IPS-15b (cell line): ENCODE data around the gene SLC27A6.

Experiments used
- H3K27me3 ChIP-seq: one replicate; pipeline ENCODE4 v1.6.1; 2013; ENCODE audit warnings: low read length; ENCODE audit not compliant: control insufficient read depth, insufficient read depth
- H3K36me3 ChIP-seq: one replicate; pipeline ENCODE4 v1.6.1; 2013; ENCODE audit warnings: low read length; ENCODE audit not compliant: control insufficient read depth, insufficient read depth
- H3K4me1 ChIP-seq: one replicate; pipeline ENCODE4 v1.6.1; 2013; ENCODE audit warnings: mild to moderate bottlenecking, low read length; ENCODE audit not compliant: control insufficient read depth, insufficient read depth
- H3K4me3 ChIP-seq: one replicate; pipeline ENCODE4 v1.5.1; 2013; ENCODE audit warnings: low read depth, low read length
- H3K9ac ChIP-seq: one replicate; pipeline ENCODE4 v1.6.1; 2013; ENCODE audit warnings: low read depth, mild to moderate bottlenecking, low read length
- H3K9me3 ChIP-seq: one replicate; pipeline ENCODE4 v1.6.1; 2013; ENCODE audit warnings: mild to moderate bottlenecking, low read length; ENCODE audit not compliant: control insufficient read depth, insufficient read depth

Gene SLC27A6

DNA sequence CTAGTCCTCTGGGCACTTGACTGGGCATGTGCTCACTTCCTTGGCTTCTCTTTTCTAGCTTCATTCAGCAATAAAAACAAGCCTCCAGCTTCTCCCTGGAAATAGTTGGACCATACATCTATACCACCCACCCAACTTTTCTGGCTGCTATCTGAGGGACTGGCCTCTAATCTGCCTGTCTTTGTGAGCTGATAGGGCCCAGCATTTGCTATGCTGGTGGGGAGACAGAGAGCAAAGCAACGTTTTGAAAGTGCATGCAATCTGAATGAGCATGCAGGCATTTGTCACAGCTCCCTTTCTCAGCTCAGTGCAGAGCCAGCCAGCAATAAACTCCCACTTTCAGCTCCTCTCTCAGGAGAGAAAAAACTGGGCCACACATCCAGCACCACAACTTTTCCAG lies 78.6 kb downstream of the SLC27A6 start:
- Histone ChIP-seq H3K9ac (no peak overlapping the region), H3K9me3 (no peaks in the 10 kb centered on the region), H3K27me3 (no peaks in the 10 kb centered on the region), H3K36me3 (no peaks in the 10 kb centered on the region), H3K4me3 (no peak overlapping the region), H3K4me1 (no peaks in the 10 kb centered on the region)

DNA sequence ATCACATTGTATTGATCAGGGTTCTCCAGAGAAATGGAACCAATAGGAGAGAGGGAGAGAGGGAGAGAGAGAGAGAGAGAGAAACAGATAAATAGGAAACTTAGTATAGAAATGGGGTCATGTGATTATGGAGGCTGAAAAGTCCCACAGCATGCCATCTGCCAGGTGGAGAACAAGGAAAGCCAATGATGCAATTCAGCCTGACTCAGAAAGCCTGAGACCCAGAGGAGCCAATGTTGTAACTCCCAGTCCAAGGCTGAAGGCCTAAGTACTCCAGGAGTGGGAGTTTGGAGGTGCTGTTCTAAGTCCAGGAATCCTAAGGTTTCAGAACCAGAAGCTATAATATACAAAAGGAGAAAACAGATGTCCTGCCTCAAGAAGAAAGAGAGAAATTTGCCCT lies 80.9 kb downstream of the SLC27A6 start:
- H3K27me3 ChIP-seq, result no peaks in the 10 kb centered on the region
- H3K9ac ChIP-seq, result no peak overlapping the region
- H3K4me1 ChIP-seq, result no peaks in the 10 kb centered on the region

DNA sequence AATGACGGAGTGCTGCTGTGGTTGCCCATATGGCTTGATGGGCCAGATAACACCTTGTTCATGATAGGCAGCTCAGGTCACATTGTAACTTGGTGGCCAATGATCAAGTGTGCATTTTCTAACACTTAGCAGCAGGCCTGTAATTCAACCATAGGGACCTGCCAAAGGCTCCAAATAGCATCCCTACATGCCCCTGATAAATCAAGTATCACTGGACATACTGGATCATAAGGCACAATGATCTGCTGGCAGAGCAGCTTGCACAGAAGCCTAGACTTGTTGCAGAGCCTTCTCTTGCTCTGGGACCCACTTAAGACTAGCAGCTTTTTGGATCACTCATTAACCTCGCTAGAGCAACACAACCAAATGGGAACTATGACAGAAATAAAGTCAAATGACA lies 83.2 kb downstream of the SLC27A6 start:
- H3K4me1 ChIP-seq, result no peaks in the 10 kb centered on the region

More for the DNA sequence above, 80.9 kb downstream of the SLC27A6 start:
- Histone ChIP-seq H3K9me3 (no peaks in the 10 kb centered on the region), H3K4me3 (no peak overlapping the region), H3K36me3 (no peaks in the 10 kb centered on the region)

DNA sequence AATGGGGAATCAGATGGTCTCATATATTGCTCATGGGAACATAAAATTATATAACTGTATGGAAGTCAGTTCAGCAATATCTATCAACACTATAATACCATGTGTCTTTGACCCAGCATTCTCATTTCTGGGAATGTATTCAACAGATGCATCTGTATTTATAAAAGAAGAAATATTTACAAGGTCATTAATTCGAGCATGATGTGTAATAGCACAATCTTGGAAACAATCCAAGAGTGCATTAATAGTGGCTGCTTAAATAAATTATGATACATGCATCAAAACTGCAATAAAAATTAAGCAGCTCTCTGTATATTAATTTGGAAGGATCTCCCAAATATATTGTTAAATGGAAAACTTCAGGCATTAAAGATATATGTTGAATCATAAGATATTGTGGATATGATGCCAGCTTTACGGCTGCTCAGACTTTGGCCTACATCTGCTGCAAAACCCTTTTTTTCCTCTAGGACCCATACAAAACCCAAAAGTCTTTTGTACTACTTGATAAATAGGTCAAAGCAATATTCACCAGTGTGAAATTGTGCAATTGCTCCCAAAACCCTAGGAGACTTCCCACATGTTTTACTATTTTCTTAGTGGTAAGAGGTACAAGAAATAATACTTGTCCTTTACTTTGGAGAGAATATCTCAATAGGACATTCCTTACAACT lies 84.0 kb downstream of the SLC27A6 start:
- Histone ChIP-seq H3K9ac (no peak overlapping the region), H3K36me3 (no peaks in the 10 kb centered on the region), H3K4me3 (no peak overlapping the region), H3K9me3 (no peaks in the 10 kb centered on the region), H3K27me3 (no peaks in the 10 kb centered on the region), H3K4me1 (no peaks in the 10 kb centered on the region)

More for the DNA sequence above, 83.2 kb downstream of the SLC27A6 start:
- no peak overlapping the region for H3K9ac ChIP-seq
- H3K36me3 ChIP-seq, result no peaks in the 10 kb centered on the region
- H3K9me3 ChIP-seq, result no peaks in the 10 kb centered on the region
- no peaks in the 10 kb centered on the region for H3K27me3 ChIP-seq
- no peak overlapping the region for H3K4me3 ChIP-seq

DNA sequence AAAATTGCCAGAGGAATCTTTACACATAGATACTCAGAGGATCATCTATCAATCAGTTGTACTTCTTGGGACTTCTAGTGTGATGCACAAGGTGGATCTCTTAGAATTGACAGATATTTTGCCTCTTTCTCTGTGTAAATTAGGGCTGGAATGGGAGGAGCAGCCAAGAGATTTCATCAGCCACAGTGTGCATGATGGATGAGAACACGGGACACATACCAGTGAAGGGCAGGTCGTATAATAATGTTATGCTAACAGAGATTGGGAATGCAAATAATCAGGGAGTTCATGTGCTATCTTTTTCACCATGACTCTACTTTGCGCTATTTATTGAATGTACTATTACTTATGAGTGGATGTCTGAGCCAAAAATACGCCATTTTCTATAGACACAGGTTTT lies 86.0 kb downstream of the SLC27A6 start:
- Histone ChIP-seq H3K4me1 (no peaks in the 10 kb centered on the region), H3K27me3 (no peaks in the 10 kb centered on the region), H3K9me3 (no peaks in the 10 kb centered on the region), H3K4me3 (no peak overlapping the region), H3K36me3 (no peaks in the 10 kb centered on the region), H3K9ac (no peak overlapping the region)

DNA sequence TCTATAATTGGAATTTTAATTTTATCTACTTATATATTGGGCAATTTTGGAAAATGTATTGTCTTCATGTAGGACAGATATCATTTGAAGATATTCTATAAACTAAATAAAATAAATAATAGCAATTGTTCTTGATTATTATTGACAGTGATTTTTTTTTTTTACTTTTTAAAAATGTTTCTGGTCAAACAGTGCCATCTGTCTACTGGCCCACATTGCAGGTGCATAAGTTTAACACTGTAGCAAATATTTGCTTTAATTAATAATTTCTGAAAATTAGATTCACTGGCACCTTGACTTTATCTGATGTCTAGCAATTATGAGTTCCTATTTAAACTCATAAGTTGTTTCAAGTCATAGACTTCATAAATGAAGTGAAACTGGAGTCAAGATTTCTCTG lies 88.2 kb downstream of the SLC27A6 start:
- Histone ChIP-seq H3K4me1 (no peaks in the 10 kb centered on the region), H3K27me3 (no peaks in the 10 kb centered on the region), H3K9ac (no peak overlapping the region), H3K36me3 (no peaks in the 10 kb centered on the region), H3K4me3 (no peak overlapping the region), H3K9me3 (no peaks in the 10 kb centered on the region)

DNA sequence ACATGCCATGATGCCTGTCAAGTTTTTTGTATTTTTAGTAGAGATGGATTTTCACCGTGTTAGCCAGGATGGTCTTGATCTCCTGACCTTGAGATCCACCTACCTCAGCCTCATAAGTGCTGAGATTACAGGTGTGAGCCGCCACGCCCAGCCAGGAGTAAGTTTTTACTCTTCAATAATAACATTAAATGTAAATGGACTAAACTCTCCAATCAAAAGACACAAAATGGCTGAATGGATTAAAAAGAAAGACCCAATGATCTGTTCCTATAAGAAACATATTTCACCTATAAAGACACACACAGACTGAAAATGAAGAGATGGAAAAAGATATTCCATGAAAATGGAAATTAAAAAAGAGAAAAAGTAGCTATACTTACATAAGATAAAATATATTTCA lies 92.0 kb downstream of the SLC27A6 start:
- Histone ChIP-seq H3K9me3 (no peaks in the 10 kb centered on the region), H3K4me3 (no peak overlapping the region), H3K36me3 (no peaks in the 10 kb centered on the region), H3K27me3 (no peaks in the 10 kb centered on the region), H3K4me1 (no peaks in the 10 kb centered on the region), H3K9ac (no peak overlapping the region)

DNA sequence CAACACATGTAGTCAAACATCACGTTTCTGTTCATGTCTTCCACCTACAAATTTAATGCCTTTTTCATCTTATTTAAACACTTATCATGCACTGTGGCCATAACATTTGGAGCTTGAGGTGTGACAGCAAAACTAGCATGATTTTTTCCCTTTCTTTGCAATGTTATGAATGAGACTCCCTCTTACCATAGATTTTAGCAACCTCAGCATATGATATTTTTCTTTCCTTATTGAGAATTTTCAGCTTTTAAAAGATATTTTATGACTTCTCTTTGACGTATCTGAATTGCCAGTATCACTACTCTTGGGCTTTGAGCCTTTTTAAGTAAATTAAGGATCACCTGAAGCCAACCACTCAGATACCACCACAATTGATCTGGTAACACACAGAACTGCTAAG lies 96.6 kb downstream of the SLC27A6 start:
- Histone ChIP-seq H3K4me1 (no peaks in the 10 kb centered on the region), H3K4me3 (no peak overlapping the region), H3K27me3 (no peaks in the 10 kb centered on the region), H3K9ac (no peak overlapping the region), H3K9me3 (no peaks in the 10 kb centered on the region), H3K36me3 (no peaks in the 10 kb centered on the region)

DNA sequence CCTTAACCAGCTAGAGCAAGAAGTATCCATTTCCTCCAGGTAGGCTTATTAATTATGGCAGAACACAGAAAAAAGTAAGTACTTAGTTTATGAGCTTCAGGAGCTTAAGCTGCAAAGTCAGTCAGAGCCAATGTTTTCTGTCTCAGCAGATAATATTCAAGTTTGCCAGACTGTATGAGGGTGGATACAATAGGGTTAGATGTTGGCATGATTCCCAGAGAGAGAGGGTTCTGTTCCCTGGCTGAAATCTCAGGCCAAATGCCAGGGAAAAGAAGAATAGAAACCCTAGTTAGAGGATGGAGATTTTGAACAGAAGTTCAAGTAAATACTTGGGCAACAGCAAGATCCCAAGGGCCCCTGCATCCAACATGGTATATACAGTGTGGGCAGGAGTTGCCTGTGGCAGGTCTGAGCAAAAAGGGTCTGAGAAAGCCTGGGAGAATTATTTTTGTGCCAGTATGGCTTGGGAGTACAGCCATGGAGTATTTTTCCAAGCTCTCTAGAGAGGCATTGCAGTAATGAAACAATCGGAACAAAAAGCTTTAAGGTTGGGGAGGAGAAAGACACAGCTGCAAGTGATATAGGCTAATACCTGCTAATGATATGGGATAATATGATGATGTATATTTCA lies 98.3 kb downstream of the SLC27A6 start:
- Histone ChIP-seq H3K27me3 (no peaks in the 10 kb centered on the region), H3K36me3 (no peaks in the 10 kb centered on the region), H3K4me1 (no peaks in the 10 kb centered on the region), H3K9ac (no peak overlapping the region), H3K9me3 (no peaks in the 10 kb centered on the region), H3K4me3 (no peak overlapping the region)

DNA sequence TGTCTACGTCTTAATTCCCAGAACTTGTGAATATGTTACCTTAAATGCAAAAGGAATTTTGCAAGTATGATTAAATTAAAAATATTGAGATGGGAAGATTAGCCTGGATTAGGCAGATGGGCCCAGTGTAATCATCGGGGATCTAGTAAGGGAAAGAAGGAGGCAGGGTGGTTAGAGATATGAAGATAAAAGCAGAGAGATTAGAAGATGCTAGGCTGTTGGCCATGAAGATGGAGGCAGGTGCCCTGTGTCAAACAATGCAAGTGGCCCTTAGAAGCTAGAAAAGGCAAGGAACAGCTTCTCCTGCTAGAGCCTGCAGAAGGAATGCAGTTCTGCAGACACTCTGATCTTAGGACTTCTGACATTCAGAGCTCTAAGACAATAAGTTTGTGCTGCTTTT lies 100.4 kb downstream of the SLC27A6 start:
- H3K9ac ChIP-seq, result no peak overlapping the region
- H3K9me3 ChIP-seq, result no peaks in the 10 kb centered on the region
- H3K4me1 ChIP-seq, result no peaks in the 10 kb centered on the region
- no peak overlapping the region for H3K4me3 ChIP-seq
- H3K27me3 ChIP-seq, result no peaks in the 10 kb centered on the region
- no peaks in the 10 kb centered on the region for H3K36me3 ChIP-seq

DNA sequence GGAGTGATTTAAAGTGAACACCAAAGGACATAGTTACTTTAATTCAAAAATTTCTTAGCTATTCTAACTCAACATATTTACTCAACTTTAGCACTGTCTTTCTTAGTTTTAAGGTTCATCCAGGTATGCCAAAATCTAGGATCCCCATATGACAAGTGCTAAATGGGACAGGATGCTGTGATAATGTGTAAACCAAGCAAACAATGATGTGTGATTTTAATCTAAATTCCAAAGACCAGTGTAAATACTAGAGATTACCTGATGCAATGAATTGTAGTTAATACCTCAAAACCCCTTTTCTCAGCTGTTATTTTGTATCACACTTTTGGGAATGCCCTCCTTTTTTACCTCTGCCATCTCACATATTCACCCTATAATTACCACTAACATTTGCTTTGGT lies 102.5 kb downstream of the SLC27A6 start:
- H3K27me3 ChIP-seq, result no peaks in the 10 kb centered on the region
- no peak overlapping the region for H3K9ac ChIP-seq
- H3K4me3 ChIP-seq, result no peak overlapping the region

DNA sequence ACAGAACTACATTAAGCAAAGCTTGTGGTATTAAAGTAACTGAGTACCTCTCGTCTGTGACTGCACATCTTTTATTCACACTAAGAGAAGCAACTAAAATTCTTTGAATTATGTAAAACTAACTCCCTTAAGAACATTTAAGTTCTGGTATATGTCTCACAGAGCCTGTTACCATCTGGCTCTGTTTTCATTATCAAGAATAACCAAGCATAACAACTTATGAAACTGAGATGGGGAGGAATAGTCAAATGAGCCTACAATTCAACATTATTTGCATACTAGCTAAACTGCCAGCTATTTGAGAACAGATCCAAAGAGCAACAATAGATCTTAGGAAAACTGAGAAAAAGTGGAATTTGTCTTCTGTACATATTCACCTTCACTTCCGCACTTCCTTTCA lies 104.0 kb downstream of the SLC27A6 start:
- Histone ChIP-seq H3K27me3 (no peaks in the 10 kb centered on the region), H3K4me3 (no peak overlapping the region), H3K4me1 (no peaks in the 10 kb centered on the region), H3K36me3 (no peaks in the 10 kb centered on the region), H3K9ac (no peak overlapping the region), H3K9me3 (no peaks in the 10 kb centered on the region)

More for the DNA sequence above, 102.5 kb downstream of the SLC27A6 start:
- Histone ChIP-seq H3K4me1 (no peaks in the 10 kb centered on the region), H3K9me3 (no peaks in the 10 kb centered on the region), H3K36me3 (no peaks in the 10 kb centered on the region)
